GM19035 (cell line): Measurements from ENCODE around the gene HOXB1.
"Not testable (repeated sequence)": the region's sequence is repeated elsewhere in the genome, so short reads cannot be mapped to it uniquely, and the experiment has no call there.

Experiments
- ATAC-seq: cut with Tn5 transposase; IDR thresholded peaks from one replicate; pipeline ENCODE4 v1.9.1; 2021; ENCODE audit not compliant: unreplicated experiment

HOXB1 gene

GRCh38 chr17:48523010-48523409, 7.8 kb downstream of the HOXB1 start:
- ATAC-seq: no peak

- ATAC-seq: no peak
These were observed 8.7 kb downstream of the HOXB1 start for GRCh38 chr17:48522031-48522653.

- no peak for ATAC-seq
These were observed 10.2 kb downstream of the HOXB1 start for GRCh38 chr17:48520631-48521079.

- no peak for ATAC-seq
These were observed 11.4 kb downstream of the HOXB1 start for GRCh38 chr17:48519427-48519826.

GRCh38 chr17:48517478-48517877, 13.3 kb downstream of the HOXB1 start:
- ATAC-seq: no peak

GRCh38 chr17:48515925-48516900, 14.6 kb downstream of the HOXB1 start:
- ATAC-seq: no peak

- no peak for ATAC-seq
These were observed 16.3 kb downstream of the HOXB1 start for GRCh38 chr17:48514477-48514876.

GRCh38 chr17:48513666-48514455, 16.9 kb downstream of the HOXB1 start:
- ATAC-seq: no peak

- no peak for ATAC-seq
These were observed 17.7 kb downstream of the HOXB1 start for GRCh38 chr17:48513097-48513496.

GRCh38 chr17:48510761-48511604, 19.8 kb downstream of the HOXB1 start:
- peak; percentile 63 for ATAC-seq

- ATAC-seq: no peak
These were observed 20.4 kb downstream of the HOXB1 start for GRCh38 chr17:48510381-48510760.

GRCh38 chr17:48509708-48510107, 21.1 kb downstream of the HOXB1 start:
- not testable (repeated sequence) for ATAC-seq

- no peak for ATAC-seq
These were observed 24.6 kb downstream of the HOXB1 start for GRCh38 chr17:48506246-48506645.

GRCh38 chr17:48505788-48506187, 25.0 kb downstream of the HOXB1 start:
- ATAC-seq: peak; percentile 89

GRCh38 chr17:48504953-48505352, 25.9 kb downstream of the HOXB1 start:
- no peak for ATAC-seq

GRCh38 chr17:48503747-48504146, 27.1 kb downstream of the HOXB1 start:
- ATAC-seq: no peak

GRCh38 chr17:48502901-48503300, 27.9 kb downstream of the HOXB1 start:
- no peak for ATAC-seq

- ATAC-seq: no peak
These were observed 28.5 kb downstream of the HOXB1 start for GRCh38 chr17:48502312-48502711.

- ATAC-seq: no peak
These were observed 30.1 kb downstream of the HOXB1 start for GRCh38 chr17:48500435-48501426.
